HG03575 (cell line): ENCODE measurements around the gene PALB2.
"Not testable (repeated sequence)": the region's sequence is repeated elsewhere in the genome, so short reads cannot be mapped to it uniquely, and the experiment has no call there.

ENCODE experiments used
- ATAC-seq: cut with Tn5 transposase; IDR thresholded peaks from one replicate; pipeline ENCODE4 v1.9.1; 2021; ENCODE audit not compliant: unreplicated experiment, insufficient number of reproducible peaks, low FRiP score; ENCODE audit errors: extremely low read depth

Gene PALB2

DNA sequence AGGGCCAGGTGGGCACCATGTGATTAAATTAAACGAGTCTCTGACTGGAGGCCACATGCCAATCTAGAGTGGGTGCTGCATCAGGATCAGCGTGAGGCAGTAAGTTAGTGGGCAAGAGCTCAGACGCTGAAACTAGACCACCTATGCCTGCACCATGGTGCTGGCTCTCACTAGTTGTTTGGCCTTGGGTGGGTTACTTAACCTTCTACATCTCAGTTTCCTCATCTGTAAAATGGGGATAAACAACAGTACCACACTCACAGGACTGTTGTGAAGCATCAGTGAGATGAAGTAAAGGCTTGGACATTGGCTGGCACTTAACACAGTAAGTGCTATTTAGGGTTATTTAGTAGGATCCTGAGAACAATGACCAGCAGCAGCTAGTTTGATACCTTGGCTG, 50.9 kb downstream of the PALB2 start:
- ATAC-seq = no peak

DNA sequence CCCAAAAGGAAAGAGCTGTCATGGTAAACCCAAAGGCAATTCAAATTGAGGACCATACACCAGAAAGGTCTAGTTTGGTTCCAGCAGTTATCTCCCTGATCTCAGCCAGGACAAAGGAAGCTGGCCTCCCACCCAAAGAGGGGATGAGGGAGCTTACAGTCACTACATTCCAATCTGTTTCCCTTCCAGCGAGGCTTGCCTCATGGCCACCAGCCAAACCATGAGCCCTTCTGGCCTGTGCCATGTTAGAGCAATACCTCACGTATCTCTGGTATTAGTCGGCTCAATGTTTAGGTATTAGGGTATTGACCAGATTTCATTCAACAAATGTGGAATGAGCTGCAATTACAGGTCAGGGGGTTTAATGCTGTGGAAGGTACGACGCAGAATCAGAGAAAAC, 53.4 kb downstream of the PALB2 start:
- ATAC-seq = no peak

DNA sequence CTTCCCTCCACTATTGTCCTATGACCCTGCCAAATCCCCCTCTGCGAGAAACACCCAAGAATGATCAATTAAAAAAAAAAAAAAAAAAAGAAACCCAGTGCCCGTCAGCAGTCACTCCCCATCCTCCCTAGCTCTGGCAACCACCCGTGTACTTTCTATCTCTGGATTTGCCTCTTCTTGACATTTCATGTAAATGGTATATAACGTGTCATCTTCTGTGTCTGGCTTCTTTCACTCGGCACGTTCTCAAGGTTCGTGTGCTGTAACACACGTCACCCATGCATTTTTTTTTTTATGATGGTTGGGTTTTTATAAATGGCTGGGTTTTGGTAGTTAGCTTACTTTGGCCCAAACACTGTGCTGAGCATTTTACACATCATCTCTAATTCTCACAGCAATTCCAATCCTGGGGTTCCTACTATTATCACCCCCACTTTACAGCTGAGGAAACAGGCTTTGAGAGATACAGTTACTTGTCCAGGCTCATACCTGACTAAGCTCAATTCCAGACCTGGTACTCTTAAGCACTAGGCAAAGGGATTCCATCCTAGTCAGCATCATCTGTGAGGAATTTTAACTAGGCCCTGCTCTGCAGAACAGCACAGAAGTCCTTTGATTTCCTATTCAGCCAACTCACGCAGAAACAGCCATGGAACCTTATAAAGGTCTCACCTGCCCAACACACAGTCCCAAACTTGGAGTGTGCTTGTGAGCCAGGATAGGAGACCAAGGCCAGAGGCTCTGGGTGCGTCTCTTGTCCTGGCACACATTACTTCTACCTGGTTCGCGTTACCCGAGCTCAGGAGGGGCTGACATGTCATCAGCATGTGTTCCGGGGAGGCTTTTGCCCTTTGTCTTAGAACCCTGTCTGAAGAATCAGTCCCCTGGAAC, 56.7 kb downstream of the PALB2 start:
- ATAC-seq = no peak

DNA sequence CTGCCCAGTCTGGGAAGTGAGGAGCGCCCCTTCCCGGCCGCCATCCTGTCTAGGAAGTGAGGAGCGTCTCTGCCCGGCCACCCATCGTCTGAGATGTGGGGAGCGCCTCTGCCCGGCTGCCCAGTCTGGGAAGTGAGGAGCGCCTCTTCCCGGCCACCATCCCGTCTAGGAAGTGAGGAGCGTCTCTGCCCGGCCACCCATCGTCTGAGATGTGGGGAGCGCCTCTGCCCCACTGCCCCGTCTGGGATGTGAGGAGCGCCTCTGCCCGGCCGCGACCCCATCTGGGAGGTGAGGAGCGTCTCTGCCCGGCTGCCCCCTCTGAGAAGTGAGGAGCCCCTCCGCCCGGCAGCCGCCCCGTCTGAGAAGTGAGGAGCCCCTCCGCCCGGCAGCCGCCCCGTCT, 57.8 kb downstream of the PALB2 start:
- ATAC-seq = not testable (repeated sequence)

DNA sequence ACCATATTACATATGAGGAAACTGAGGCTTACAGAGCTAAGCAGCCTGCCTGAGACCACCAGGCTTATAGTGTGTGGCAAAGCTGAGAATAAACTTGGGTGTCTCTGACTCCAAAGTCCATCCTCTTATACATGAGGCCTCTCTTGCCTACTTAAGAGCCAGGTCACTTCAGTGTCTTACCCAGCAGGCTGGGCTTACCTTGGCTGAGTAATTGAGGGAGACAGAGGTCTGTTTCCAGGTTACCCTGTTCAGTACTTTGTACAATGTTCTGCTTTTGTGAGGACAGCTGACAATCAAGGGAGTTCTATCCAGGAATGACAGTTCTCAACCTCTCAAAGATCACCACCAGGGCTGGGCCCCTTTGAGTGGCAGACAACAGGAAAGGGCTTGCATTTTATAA, 59.3 kb downstream of the PALB2 start:
- no peak for ATAC-seq

DNA sequence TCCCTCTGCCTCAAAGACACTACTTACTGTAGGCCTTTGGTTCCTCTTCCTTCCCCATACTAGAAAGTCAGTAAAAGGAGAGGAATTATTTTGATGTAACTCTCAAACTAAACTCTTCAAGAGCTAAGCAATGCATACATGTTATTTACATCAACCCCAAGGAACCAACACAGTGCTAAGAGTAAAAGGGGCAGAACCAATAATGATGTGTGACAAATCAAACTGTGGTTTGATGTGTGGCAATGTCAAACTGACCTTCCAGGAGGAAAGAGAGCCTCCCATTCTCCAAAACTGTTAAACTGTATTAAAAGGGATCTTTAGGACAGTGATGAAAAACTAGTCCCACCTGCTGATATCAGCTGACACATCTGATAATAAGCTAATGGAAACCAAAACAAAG, 60.7 kb downstream of the PALB2 start:
- no peak for ATAC-seq

DNA sequence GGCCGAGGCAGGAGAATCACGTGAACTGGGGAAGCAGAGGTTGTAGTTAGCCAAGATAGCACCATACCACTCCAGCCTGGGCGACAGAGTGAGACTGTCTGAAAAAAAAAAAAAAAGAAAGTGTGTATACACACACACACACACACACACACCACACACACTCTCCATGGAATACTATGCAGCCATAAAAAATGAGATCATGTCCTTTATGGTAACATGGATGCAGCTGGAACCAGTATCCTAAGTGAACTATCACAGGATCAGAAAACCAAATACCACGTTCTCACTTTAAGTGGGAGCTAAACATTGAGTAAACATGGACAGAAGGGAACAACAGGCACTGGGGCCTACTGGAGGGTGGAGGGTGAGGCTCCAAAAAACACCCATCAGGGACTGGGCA, 61.7 kb downstream of the PALB2 start:
- no peak for ATAC-seq

DNA sequence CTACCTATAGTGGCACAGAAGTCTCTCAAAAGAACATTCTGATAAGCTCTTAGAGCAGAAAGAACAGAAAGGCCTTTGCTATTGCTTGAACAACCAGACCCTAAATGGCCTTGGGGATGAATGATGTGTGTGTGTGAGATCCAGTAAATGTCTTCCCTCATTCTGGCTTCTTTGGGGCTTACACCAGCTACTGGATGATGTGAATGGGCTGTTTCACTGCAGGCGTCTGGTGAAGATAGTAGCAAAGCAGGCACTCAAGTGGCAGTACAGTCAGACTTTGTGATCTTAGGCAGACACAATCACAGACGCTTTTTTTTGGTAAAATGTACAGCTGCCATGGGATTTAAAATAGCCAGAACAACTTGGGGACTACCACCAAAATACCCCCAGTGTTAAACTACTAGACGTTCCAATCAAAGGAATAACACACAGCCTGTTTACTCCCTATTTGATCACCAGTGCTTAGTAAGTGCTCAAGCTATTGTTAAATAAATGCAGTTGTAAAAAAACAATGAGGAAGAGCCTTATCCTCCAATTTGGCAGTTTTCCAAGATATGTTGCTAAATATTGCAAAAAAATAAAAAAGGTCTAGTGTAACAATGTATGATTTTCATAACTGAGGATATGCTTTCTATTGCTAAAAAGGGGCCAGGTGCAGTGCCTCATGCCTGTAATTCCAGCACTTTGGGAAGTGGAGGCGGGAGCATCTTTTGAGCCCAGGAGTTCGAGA, 62.8 kb downstream of the PALB2 start:
- no peak for ATAC-seq

DNA sequence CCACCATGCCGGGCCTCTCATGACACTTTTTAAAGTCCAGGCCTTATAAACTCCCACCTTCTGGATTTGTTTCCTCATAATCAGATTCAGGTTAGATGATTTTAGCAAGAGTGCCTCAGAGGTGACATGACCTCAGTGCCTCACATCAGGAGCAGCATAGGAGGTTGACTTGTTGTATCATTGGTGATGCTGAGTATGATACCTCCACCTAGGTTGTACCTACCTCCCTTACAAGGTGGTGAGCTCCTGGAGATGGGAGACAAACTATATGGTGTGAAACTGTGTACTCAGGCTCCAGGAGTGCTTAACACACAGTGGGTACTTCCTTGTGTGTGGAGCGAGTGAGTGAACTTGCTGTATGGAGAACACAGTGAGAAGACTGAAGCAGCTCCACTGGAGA, 63.6 kb downstream of the PALB2 start:
- ATAC-seq = no peak

DNA sequence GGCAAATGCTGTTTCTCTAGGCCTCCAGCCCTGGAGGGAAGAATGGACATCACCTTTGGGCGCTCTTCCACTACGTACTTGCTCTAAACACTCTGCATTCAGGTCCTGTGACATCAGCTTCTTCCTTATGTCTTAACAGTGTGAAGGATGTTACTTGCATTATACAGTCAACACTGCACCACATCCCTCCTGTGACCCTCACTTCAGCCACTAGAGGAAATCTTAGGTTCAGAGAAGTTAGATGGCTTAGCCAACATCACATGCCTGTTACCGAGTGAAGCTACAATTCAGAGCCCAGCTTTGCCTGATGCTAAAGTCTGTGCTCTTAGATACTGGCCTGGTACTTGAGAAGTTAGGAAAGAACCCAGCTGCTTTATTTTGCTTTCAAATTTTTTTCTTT, 65.3 kb downstream of the PALB2 start:
- ATAC-seq = no peak

DNA sequence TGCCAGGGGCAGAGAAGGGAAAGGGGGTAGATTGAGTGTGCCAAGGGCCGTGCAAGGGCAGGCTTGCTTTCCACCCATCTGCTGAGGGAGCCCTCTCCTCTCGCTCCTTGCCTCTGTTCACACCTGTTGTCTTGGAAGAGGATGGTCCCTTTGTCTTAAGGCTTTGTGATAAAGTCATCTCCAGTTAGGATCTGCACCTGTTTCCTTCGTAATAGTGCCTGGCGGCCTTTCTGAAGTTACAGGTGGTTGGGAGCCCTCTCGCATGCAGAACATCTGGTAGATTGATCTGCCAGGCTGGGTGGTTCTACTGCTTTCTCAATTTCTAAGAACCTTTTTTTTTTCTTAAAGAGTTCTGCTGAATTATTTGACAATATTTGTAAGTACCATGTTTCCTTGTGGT, 67.3 kb downstream of the PALB2 start:
- ATAC-seq = no peak

DNA sequence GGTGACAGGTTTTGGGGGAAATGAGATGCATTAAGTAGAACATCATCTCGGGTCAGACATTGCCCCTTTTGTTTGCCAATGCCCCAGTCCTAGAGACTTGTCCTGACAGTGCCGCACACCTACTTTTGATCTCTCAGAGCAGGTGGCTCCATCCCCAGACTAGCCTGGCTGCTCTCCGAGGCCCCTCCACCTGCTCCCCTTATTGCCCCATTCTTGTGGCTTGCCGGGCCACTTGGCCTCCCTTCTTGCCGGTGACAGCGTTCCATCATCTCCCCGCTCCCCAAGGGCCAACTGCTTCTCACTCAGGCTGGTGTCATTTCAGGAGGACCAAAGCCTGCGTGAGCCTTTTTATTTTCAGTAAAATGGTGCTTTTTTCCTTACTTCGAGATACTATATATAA, 68.7 kb downstream of the PALB2 start:
- no peak for ATAC-seq

DNA sequence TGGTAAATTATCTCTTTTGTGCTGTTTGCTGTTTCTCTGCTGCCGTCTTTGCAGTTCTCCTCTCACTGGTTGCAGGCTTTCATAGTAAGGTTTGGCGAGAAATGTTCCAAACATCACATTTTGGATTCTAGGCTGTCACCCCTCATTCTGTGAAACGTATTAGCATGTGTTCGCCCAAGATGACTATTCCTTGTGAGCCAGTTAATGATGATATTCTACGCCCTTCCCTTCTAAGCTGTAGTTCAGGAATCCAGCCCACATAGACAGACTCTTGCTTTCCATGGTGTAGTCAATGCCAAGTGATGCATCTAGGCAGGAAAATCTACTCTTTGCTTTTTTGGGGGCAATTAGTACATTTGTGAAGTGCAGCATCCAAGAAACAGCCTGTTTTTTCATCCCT, 69.2 kb downstream of the PALB2 start:
- no peak for ATAC-seq

DNA sequence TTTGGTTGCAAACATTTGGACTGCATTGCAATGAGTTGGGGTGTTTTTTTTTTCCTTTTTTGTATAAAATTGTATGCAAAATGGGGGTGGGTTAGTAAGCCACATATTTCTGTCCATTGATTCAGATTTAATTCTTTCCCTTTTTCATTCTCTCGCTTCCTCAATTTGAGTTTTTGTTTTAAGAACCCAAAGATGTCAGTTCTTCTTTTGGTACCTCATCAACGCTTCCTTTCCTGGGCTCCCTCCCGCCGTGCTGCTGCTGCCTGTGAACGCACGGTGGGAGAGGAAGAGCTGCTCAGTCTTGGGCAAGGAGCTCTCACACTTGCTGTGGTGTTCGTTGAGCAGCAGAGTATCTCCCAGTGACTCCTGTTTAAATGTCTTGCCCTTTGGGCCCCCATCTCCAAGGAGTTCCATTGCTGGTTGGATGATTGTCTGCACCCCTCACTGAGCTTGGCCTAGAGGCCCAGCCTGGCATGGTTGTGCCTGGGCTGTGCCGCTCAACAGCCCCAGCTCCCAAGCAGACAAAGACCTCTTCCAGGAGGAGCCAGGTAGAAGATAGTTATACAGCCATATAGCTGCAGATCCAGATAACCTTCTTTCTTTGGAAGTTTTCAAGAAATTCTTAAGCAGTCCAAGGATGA, 70.0 kb downstream of the PALB2 start:
- ATAC-seq = no peak

DNA sequence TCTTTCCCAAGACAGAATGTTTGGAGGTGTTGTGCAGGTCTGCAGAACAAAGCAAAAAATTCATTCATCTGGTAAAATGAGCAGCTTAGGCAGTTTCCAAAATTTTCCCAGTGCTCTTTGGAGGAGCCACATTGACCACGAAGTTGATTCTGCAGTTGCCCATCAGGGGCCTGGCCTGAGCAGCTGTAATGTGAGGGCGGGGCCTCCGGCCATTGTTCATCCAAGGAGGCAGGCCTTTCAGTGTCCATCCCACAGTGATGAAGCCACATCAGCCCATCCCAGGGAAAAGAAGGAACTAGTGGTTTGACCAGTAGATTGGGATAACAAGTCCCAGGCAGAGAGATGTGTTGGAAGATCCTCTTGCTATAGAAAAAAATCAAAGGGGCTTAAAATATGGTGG, 73.5 kb downstream of the PALB2 start:
- ATAC-seq = no peak

DNA sequence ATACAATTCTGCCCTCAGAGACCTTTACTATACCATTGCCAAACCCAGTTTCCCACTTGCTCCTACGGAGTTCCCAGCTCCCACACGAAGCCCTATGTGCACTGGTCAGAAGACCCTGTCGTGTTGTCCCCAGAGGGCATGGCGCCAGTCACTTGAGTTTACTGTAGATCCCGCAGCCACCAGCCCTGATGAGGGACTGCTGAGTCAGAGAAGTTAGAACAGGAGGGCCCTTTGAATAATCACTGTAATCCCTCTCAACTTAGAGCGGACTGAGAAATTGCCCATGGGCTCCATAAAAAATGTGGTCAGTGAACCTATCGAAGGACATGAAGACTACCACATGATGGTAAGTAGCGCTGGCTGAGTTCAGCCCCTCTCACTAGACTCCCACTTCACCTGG, 74.4 kb downstream of the PALB2 start:
- no peak for ATAC-seq

DNA sequence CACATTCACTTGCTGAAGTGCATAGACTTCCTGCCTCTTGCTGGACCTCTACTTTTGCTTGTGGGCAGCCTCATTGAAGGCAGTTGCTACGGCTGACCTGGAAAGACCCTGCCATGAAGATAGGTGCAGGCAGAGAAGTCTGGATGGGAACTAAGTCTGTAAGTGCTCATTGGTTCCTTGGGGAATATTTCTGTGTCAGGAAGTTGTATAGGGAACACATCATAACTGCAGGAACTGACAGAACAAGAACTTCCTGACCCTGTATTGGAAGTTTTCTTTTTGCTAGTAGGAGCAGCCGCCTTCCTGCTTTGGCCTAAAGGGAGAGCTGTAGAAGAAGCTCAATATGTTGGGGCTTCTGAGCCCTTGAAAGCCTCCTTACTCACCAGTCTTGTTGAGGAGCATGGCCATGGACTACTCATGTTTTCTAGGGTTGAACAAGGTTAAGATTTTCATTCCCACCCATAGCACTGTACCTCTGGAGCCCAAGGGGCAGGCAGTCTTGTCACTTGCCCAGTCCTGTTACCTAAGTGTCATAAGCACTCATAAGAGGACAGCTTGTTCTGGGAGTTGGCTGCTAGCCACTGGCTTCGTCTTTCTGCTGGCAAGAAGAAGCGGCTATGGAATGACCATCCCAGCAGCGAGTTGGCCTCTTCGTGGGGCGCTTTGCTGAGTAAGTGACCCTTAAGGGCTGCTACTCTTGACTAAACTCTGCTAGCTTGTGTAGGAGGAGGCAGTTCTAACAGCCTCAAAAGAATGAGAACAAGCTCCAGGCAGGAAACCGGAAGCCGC, 76.3 kb downstream of the PALB2 start:
- no peak for ATAC-seq

DNA sequence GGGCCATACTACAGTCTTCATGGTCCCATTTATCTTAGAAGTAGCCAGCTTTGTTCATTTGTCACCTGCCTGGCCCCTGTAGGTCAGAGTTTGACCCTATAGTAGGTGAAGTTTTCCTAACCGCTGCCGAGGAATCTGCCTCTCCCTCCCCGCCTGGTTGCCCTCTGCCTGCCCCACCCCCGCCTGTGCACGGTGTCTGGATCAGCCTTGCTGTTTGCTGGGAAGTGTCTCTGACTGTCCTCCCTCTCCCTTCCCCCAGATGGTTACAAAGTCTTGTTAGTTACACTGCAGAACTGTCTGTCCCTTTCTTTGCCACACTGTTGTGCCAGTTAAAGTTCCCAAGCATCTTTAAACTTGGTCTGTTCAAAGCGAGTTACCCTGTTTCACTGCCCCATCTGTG, 77.9 kb downstream of the PALB2 start:
- ATAC-seq = no peak

DNA sequence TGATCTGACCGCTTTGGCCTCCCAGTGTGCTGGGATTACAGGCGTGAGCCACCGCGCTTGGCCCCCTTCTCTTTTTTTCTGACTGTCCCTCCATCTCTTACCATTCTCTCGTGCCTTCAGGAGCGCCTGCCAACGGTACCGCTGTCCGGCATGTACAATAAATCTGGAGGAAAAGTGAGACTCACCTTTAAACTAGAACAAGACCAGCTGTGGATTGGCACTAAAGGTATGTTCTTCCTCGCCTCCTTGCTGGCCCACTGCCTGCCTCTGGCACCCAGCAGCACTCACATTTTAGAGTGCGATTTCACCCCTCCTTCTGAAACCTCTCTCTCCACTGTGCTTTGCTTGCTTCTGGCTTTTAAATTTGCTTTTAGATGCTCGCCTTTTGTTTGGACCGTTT, 78.6 kb downstream of the PALB2 start:
- ATAC-seq = no peak
